Embryonic facial prominence (tissue), 1 donor: ENCODE results near the gene CD226.
"Not testable (repeated sequence)": the region's sequence is repeated elsewhere in the genome, so short reads cannot be mapped to it uniquely, and the experiment has no call there.

Source experiments
- DNase-seq: peaks from one replicate; pipeline ENCODE4 v3.0.0-alpha.2; 2016; ENCODE audit errors: extremely low spot score

CD226 gene

GRCh38 chr18:69956665-69957620 lies 9.3 kb upstream of the CD226 start:
- DNase-seq: no peak

- DNase-seq: no peak
These were observed 8.4 kb upstream of the CD226 start for GRCh38 chr18:69956057-69956456.

DNA sequence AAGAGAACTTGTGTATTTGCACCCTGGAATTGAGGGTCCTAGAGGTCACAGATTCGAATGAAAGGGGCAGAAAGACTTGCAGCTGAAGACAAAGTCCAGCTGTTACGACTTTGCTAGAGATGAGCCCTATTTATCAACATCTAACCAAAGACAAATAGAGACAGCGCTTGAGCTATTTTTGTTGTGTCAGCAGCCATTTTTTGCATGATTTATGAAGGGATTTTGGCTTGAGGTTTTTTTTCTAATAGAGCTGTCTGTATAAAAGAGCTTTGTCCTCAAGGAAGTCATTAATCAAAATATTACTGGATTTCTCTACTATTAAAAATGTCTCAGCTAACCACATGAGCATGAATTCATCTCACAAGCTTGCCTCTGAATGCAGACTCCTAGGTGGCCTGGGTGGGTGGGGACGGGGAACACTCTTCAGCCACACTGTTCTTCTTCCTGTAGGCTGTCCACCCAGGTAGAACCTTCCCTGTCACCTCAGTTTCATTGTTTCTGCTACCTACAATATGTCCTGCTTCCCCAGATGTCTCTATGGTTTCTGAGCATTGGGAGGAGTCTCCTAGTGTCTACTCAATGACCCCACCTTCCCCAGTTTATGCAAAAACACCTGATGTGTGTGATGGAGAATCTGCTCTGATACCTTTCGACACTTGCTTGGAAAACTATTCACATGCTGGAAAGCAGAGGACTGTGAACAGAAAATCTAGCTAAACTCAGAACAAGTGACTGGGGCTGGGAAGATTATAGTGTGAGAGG lies 7.2 kb upstream of the CD226 start:
- DNase-seq: no peak

DNA sequence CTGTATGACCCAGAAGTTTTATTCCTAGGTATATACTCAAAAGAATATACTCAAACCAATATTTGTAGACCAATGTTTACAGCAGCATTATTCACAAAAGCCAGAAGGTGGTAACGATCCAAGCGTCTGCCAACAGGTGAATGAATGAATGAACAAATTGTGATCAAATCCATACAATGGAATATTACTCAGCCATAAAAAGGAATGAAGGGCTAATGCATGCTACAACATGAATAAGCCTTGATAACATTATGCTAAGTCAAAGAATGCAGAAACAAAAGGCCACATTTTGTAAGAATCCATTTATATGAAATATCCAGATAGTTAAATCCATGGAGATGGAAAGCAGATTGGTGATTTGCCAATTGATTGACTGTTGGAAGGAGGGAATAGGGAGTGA lies 5.5 kb upstream of the CD226 start:
- DNase-seq: no peak

DNA sequence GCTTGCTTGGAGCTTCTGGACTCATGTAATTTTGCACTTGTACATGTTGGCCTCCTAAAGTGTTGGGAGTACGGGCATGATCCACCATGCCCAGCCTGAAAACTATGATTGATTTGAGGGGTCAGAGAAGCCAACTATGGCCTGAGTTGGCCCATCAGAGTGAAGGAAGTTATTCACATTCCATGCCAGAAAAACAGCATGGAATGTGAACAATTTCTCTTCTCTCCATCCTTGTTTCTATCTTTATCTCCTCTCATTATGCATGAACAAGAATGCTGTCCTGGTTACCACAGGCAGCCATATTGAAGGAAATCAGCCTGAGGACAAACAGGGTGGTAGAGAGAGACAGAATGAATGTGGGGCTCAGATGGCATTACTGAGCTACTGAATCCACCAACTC lies 3.5 kb upstream of the CD226 start:
- DNase-seq: no peak

DNA sequence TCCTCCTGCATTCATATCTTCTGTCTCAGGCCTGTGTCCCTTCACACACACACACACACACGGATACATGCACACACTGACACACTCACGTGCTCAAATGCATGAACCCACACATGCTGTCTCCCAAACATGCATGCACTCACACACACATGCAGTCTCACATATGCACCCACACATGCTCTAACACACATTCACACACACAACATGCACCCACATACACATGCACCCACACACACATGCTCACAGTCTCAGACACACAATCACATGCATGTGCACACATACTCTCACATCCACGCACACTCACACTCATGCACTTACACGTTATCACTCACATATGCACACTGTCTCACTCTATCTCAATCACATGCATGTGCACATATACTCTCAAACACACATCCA lies 1.9 kb upstream of the CD226 start:
- no peak for DNase-seq

DNA sequence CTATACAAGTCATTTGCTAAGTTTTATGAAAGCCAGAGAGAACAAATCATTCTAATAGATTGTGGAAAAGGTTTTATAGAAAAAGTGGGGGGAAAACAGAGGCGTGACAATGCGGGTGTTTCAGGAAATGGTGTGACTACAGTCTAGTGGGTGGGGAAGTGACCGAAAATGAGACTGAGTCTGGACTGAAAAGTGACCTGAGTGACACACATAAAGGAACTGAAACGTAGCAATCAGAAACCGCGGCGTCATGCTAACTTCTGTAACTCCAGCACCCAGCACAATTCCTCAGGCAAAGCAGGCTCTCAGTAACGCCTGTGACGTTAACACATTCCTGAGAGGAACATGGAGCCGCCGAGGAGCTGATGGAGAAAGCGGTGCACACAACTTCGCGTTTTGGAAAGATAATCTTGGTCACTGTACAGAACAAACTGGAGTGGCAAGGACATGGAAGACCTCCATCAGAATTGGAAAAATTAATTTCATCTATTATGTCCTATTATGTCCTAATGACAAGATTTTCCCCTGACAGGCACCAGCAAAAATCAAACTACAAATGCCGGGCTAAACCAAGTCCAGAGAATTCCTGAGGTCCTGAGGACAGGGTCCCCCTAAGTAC lies 1.4 kb upstream of the CD226 start:
- DNase-seq: no peak

- no peak for DNase-seq
These were observed 583 bp upstream of the CD226 start for GRCh38 chr18:69948256-69948655.

DNA sequence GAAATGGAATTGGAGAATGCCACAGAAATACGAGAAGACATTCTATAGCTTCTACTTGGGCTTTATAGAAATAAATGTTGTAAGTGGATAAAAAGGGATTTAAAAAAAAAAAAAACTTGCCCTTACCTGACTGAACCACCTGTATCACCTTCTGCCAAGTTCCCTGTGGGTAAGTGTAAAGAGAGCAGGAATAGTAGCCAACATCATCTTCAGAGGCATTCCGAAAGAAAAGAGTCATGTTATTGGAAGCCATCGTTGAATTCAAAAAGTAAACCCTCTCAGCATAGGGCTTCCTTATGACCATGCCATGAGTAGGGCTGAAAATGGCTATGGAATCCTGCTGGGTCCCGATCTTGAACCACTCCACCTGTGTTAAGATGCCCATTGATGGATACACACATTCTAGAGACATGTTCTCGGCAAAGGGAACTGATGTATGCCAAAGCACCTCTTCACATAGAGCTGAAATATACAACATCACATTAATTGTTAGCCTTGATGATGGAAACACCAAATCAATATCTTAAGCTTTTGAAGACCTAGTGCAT lies 991 bp downstream of the CD226 start:
- DNase-seq: no peak

GRCh38 chr18:69945220-69946114 lies 2.2 kb downstream of the CD226 start:
- DNase-seq: no peak

- DNase-seq: no peak
These were observed 3.2 kb downstream of the CD226 start for GRCh38 chr18:69944436-69944835.

DNA sequence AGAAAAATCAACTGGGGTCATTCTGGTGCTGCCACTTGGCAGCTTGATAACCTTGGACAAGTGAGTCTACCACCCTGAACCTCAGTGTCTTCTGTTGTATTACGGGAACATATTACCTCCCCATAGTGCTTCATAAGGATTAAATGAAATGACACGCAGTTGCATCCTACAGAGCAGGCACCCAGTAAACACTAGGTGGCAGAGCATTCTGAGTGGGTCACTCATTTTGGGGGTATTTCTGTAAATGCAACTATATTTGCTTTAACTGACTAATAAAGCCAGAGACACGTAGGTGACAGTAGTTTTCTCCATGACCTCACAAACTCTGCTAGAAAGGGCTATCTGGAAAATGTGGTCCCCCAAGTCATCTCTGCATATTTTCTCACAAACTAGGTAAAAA lies 4.7 kb downstream of the CD226 start:
- no peak for DNase-seq

- no peak for DNase-seq
These were observed 6.5 kb downstream of the CD226 start for GRCh38 chr18:69941183-69941582.

DNA sequence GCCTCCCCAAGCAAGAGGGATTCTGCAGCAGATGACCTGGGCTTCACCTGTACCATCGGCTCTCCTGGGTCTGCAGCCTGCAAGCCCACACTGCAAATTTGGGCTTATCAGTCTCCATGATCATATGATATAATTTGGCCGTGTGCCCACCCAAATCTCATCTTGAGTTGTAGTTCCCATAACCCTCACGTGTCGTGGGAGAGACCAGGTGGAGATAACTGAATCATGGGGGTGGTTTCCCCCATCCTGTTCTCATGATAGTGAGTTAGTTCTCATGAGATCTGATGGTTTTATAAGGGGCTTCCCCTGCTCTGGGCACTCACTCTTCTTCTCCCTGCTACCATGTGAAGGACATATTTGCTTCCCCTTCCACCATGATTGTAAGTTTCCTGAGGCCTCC lies 7.9 kb downstream of the CD226 start:
- DNase-seq: not testable (repeated sequence)

GRCh38 chr18:69936191-69936558 lies 11.5 kb downstream of the CD226 start:
- DNase-seq: no peak

GRCh38 chr18:69935319-69936190 lies 12.1 kb downstream of the CD226 start:
- no peak for DNase-seq

DNA sequence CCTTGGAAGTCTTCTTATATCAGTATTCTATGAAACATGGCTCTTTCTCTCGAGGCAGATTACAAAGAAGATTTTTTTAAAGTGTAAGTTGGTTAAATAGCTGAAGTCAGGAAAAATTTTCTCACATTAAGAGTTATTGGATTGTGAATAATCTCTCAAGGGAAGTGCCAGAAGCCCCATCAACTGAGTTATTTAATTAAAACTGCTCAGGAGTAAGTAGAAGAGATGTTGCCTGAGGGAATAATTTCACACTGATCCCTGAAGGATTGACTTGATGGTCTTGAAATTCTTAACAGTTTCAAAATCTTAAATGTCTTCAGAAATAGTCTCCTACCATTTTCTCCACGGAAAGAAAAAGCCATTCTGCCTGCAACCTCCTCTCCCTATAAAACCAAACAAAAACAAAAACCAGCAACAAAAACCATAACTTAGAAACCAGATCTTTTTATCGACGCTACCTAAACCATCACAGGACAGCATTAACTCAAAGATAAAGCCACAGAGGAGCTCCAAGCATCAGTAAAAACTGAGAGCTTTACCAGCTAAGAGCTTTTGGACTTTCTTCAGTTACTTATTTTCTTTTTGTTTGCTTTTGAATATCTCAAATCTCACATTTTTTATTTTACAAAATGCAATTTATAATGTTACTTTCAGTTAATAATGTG lies 12.9 kb downstream of the CD226 start:
- DNase-seq: no peak

DNA sequence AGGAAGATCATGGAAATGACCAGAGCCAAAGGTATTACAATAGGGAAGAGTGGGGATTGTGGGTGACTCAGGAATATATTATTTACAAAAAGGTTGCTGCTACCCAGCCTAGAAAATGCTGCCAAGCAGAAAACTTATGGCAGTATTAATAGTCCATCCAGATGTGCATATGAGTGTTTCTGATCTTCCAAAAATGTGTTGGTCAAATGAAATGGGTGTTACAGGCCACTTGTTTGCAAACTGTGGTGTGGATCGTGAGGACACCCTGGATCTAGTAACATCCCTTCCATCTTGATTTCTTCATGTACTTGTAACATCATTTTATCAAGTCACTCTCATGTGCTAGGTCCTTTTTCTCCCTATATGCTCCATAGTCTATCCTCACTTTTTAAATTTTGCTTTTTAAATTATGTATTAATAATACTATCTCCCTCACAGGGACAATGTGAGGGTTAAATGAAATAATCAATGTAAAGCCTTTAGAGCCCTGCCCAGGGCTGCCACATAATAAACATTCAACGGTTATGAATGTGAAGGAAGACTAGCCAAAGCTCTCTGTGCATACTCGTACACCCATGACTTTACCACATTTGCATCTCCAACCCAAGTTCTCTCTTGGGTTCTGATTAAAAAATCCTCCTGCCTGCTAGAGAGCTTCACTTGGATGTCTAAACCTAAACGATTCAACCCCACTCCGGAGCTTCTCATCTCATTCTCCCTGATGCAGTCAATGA lies 18.5 kb downstream of the CD226 start:
- no peak for DNase-seq

DNA sequence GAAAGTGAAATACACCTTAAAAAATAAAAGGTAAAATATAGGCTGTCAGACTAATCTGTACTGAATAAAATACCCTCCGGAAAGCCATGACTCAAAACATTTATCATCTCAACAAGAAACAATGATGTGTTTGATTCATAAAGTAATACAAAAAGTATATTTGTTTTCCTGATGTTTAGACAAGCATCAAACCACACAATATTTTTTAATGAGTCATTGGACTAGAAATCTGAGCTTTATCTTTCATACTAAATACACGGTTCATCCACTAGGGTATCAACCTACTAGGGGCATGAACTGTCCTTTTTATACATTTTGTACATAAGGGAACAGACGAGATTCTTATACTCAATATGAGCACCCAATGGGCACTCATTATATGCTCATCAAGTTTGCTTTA lies 31.3 kb downstream of the CD226 start:
- DNase-seq: no peak
